NCI-H345 treated with DMSO at 0.1 percent for 48 hours (cell line): ENCODE data around the gene ARHGAP42.
"Not testable (repeated sequence)": the region's sequence is repeated elsewhere in the genome, so short reads cannot be mapped to it uniquely, and the experiment has no call there.

ENCODE experiments used
- DNase-seq: peaks from one replicate; lab custom pipeline; 2025; ENCODE audit not compliant: unreplicated experiment; lab: John Stamatoyannopoulos, UW

ARHGAP42 gene

GRCh38 chr11:100863080-100863581, 176.0 kb downstream of the ARHGAP42 start:
- no peak for DNase-seq

GRCh38 chr11:100865443-100866065, 178.5 kb downstream of the ARHGAP42 start:
- DNase-seq = no peak

GRCh38 chr11:100866453-100866852, 179.4 kb downstream of the ARHGAP42 start:
- no peak for DNase-seq

GRCh38 chr11:100867606-100868005, 180.5 kb downstream of the ARHGAP42 start:
- no peak for DNase-seq

DNA sequence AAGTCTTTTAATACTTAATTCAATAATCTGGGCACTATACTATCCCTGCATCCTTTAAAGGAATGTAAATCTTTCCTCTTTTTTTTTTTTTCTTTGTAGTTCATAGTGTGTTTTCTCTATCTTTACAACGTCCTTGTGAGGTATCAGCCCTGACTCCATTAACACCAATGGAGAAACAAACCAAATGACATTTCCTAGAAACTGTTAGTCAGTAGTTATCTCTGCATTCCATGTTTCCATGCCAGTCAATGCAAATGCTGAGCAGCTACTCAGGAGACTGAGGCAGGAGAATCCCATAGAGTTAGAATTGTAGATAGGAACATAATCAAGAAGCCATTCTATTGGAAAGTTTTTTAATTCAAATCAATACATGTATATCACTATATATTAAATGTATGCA, 182.2 kb downstream of the ARHGAP42 start:
- no peak for DNase-seq

DNA sequence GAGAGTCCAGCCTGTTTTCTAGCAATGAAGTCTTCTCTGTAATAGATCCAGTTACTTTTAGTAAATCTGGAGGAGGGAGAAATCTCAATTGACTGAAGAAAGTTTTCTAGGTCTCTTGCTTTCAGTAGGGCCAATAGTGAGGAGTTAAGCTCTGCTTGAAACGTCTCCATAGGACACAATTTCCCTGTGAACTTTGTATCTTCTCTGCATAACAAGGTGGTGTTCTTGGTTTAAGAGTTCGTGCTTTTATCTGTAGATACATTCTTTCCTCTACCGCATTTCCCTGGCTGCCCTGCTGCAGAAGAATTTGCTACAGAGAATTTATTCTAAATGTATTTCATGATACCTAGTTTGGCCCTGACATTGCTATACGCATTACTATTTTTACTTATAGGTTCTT, 183.1 kb downstream of the ARHGAP42 start:
- DNase-seq = no peak

- no peak for DNase-seq
These were observed 186.1 kb downstream of the ARHGAP42 start for GRCh38 chr11:100872951-100873740.

GRCh38 chr11:100874203-100874602, 187.1 kb downstream of the ARHGAP42 start:
- DNase-seq = no peak

DNA sequence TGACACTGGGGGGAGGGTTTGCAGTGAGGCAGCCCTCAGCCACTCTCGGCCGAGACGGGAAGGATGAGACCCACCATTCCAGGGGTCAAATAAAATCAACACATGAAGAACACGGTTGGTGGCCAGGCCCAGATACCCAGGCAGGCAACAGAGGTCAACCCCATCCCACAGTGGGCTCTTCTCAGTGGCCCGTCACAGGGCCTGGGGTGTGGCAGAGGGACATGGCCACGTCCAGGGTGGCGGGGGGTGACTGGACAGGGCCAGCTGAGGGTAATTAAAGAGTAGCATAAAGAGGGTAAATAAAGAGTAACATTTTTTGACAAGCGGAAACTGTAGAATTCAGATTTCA, 188.4 kb downstream of the ARHGAP42 start:
- DNase-seq = no peak

- no peak for DNase-seq
These were observed 189.9 kb downstream of the ARHGAP42 start for GRCh38 chr11:100876815-100877520.

DNA sequence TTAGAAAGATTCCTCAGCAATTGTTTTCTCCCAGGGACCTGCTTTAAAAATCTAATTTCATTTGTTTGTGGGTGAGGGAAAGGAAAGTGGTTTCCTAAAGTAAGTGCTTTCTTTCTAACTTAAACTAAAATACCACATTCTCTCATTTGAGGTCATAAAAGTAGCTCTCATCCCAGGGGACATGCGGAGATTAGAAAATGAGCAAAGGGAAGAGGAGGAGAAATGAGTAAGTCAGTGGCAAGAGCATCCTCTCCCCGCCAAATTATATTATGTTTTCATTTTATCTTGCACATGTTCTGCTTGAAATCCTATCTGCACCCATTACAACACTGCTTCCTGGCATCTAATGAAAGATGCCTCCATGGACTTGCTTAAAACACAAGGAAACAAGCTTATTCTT, 191.4 kb downstream of the ARHGAP42 start:
- no peak for DNase-seq

DNA sequence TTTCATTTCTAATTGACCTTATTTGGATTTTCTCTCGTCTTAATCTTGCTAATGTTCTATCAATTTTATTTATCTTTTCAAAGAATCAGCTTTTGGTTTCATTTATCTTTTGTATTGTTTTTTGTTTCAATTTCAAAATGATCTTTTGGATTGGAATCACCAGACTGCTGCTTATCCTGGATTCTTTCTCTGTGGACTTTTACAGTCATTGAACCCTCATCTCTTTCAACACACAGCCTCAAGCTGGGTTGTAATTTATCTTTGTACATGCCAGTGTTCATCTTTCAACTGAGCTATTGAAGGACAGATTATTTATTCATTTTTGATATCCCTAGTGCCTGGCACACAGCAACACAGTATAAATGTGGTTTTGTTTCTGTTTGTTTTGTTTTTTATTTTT, 195.9 kb downstream of the ARHGAP42 start:
- DNase-seq = no peak

DNA sequence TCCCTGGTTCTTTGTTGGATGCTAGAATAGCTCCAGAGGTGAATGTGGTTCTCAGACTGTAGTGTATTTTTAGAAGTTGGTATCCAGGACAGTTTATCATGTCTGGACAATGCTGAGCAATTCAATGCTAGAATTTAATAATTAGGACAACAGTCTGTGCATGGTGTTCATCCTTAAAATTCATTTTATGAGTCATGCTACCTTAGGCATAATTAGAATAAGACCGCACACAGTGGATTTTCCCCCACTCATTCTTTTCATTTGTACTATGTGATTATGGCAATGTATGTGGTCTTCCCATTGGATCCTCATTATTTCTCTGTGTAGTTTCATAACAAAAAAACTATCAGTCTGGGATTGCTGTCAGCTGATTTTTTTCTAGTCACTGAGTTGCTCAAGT, 196.7 kb downstream of the ARHGAP42 start:
- no peak for DNase-seq

DNA sequence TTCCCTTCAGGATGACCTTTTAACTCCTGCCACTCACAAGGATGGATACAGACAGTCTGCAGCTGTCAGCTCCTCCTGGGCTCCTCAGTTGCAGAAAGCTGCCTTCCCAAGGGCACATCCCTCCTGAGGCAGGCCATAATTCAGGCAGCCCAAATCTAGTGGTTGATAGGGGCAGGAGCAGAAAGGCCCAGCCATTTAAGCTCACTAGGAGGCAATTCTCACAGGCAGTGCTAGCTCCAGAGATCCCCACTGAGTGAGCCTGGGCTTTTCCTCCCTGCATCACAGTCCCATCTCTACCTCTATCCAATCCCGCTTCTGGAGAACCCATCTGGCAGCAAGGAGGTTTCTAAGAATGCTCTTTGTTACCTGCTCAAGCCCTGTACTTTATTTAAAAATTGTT, 200.6 kb downstream of the ARHGAP42 start:
- DNase-seq = no peak

- DNase-seq = no peak
These were observed 201.7 kb downstream of the ARHGAP42 start for GRCh38 chr11:100888836-100889235.

GRCh38 chr11:100889758-100890157, 202.7 kb downstream of the ARHGAP42 start:
- DNase-seq = no peak

- DNase-seq = no peak
These were observed 203.7 kb downstream of the ARHGAP42 start for GRCh38 chr11:100890789-100891188.

GRCh38 chr11:100892886-100893285, 205.8 kb downstream of the ARHGAP42 start:
- DNase-seq = no peak

GRCh38 chr11:100895449-100895848, 208.4 kb downstream of the ARHGAP42 start:
- no peak for DNase-seq

GRCh38 chr11:100895976-100896375, 208.9 kb downstream of the ARHGAP42 start:
- not testable (repeated sequence) for DNase-seq

- not testable (repeated sequence) for DNase-seq
These were observed 214.4 kb downstream of the ARHGAP42 start for GRCh38 chr11:100901471-100901870.
